PC-9 (cell line): ENCODE measurements around the gene TBC1D14. TPM values are rescaled to one million over a fixed set of nuclear protein-coding genes. Genes with fewer than 3 reads are reported as not detected.

ENCODE experiments used
- BruUV-seq: library from RNA; stranded (reverse); fragments of 400-500 nt; replicated peaks from 2 replicates; lab custom pipeline; 2021; lab: Mats Ljungman, UMichigan
- CTCF ChIA-PET: fragments of 300-600 bp; sonication (Branson Sonifier 250); formaldehyde crosslinking; loops from one replicate; lab custom pipeline; 2022; ENCODE audit warnings: antibody characterized with exemption; lab: Charles Lee
- POLR2A ChIA-PET: fragments of 300-600 bp; sonication (Branson Sonifier 250); formaldehyde crosslinking; loops from one replicate; lab custom pipeline; 2022; ENCODE audit warnings: antibody characterized with exemption; ENCODE audit not compliant: unreplicated experiment; lab: Charles Lee
- DNase-seq, 2 experiments: peaks; one replicate each; pipeline versions ENCODE4 v3.0.0 to v3.0.0-alpha.2; 2015 to 2022; ENCODE audit warnings: mixed read lengths in 1 of 2
- H2AFZ ChIP-seq: fragments of 200-600 bp; sonication (generic); 2 replicates; pipeline ENCODE4 v1.8.1; 2017; ENCODE audit warnings: antibody characterized with exemption
- H3F3A ChIP-seq: fragments of 200-600 bp; sonication (generic); 2 replicates; pipeline ENCODE4 v1.8.1; 2017; ENCODE audit warnings: antibody characterized with exemption, mild to moderate bottlenecking, low read depth; ENCODE audit not compliant: insufficient read depth
- H3K27ac ChIP-seq: fragments of 200-600 bp; sonication (generic); 2 replicates; pipeline ENCODE4 v1.6.1; 2016; ENCODE audit warnings: mixed run types
- H3K27me3 ChIP-seq: fragments of 200-600 bp; sonication (generic); 2 replicates; pipeline ENCODE4 v1.6.1; 2016; ENCODE audit warnings: low read depth, mixed run types; ENCODE audit not compliant: insufficient read depth
- H3K36me3 ChIP-seq: fragments of 200-600 bp; sonication (generic); 2 replicates; pipeline ENCODE4 v1.6.1; 2016; ENCODE audit warnings: low read depth, mixed run types
- H3K4me1 ChIP-seq: fragments of 200-600 bp; sonication (generic); replicated peaks from 2 replicates; pipeline ENCODE4 v1.6.1; 2016; ENCODE audit warnings: mixed run types; ENCODE audit not compliant: insufficient read depth
- H3K4me2 ChIP-seq: fragments of 200-600 bp; sonication (generic); 2 replicates; pipeline ENCODE4 v1.6.1; 2017; ENCODE audit warnings: mixed run types
- H3K4me3 ChIP-seq: fragments of 200-600 bp; sonication (generic); 2 replicates; pipeline ENCODE4 v1.6.1; 2016; ENCODE audit warnings: mixed run types
- H3K79me2 ChIP-seq: fragments of 200-600 bp; sonication (generic); 2 replicates; pipeline ENCODE4 v1.6.1; 2017; ENCODE audit warnings: low read depth, mixed run types
- H3K9me2 ChIP-seq: fragments of 200-600 bp; sonication (generic); 2 replicates; pipeline ENCODE4 v1.8.1; 2017; ENCODE audit warnings: mild to moderate bottlenecking; ENCODE audit not compliant: insufficient read depth
- H3K9me3 ChIP-seq: fragments of 200-600 bp; sonication (generic); 2 replicates; pipeline ENCODE4 v1.8.1; 2016; ENCODE audit warnings: low read depth; ENCODE audit not compliant: insufficient read depth
- H4K20me1 ChIP-seq: fragments of 200-600 bp; sonication (generic); 2 replicates; pipeline ENCODE4 v1.8.1; 2017; ENCODE audit not compliant: insufficient read depth
- EZH2 ChIP-seq: fragments of 200-600 bp; sonication (generic); IDR thresholded peaks from 2 replicates; pipeline ENCODE4 v1.8.0; 2017; ENCODE audit warnings: antibody characterized with exemption, low read depth
- intact Hi-C: fragments of 100-400 bp; cut with micrococcal nuclease; formaldehyde crosslinking; loops from one replicate; pipeline ENCODE4 v1.10.0; 2022; ENCODE audit not compliant: unreplicated experiment
- total RNA-seq: library from RNA; stranded (reverse); gene quantifications from 2 replicates; pipeline ENCODE4 v1.2.3, GENCODE V29; 2021
- TF ChIP-seq, protein P1 (sequence below): fragments of 200-600 bp; sonication (generic); conservative IDR thresholded peaks from 2 replicates; pipeline ENCODE4 v1.6.1; 2017; ENCODE audit warnings: mixed run types, antibody characterized with exemption, mild to moderate bottlenecking, moderate library complexity

Gene TBC1D14
- total RNA-seq, 1 experiment from 2014 or later: 46.2 TPM

DNA sequence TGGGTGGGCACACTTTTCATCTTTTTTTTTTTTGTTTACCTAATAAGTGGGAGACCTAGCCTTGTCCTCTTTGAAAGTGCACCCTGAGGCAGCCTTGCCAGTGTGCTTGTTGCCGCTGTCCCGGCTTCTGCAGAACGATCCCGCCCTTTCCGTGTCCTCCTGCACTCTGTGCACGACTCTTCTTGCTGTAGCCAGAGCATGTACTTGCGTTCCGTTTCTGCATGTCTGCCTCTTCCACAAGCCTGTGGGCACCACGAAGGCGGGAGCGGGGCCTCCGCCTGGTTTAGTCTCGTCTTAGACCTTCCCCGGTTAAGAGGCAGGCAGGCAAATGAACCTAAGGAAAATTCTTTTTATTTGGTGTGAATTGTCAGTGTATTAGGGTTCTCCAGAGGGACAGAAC is 32.6 kb upstream of the TBC1D14 start:
- H3K27me3 ChIP-seq: no peaks in the 10 kb centered on the region
- intact Hi-C loops: loop anchor here (10.0 kb wide), 1 partner anchor 322 kb away; no protein-coding TSS in a partner anchor
- ChIA-PET CTCF (no interaction called here), POLR2A (no interaction called here)
- no peak for TF ChIP-seq EZH2
- TF ChIP-seq, protein P1, sequence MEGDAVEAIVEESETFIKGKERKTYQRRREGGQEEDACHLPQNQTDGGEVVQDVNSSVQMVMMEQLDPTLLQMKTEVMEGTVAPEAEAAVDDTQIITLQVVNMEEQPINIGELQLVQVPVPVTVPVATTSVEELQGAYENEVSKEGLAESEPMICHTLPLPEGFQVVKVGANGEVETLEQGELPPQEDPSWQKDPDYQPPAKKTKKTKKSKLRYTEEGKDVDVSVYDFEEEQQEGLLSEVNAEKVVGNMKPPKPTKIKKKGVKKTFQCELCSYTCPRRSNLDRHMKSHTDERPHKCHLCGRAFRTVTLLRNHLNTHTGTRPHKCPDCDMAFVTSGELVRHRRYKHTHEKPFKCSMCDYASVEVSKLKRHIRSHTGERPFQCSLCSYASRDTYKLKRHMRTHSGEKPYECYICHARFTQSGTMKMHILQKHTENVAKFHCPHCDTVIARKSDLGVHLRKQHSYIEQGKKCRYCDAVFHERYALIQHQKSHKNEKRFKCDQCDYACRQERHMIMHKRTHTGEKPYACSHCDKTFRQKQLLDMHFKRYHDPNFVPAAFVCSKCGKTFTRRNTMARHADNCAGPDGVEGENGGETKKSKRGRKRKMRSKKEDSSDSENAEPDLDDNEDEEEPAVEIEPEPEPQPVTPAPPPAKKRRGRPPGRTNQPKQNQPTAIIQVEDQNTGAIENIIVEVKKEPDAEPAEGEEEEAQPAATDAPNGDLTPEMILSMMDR: no peak
- H3K27ac ChIP-seq: no peak overlapping the region
- H3K4me1 ChIP-seq: no peaks in the 10 kb centered on the region
- H3K4me3 ChIP-seq: no peak overlapping the region
- H3K9me2 ChIP-seq: no peaks in the 10 kb centered on the region
- H3K9me3 ChIP-seq: no peaks in the 10 kb centered on the region
- 0 out of 2 replicates have a peak, but pooled peaks cover 6% of the 10 kb centered on the region for H3K36me3 ChIP-seq
- no peak overlapping the region for H3K4me2 ChIP-seq
- no peak overlapping the region for H2AFZ ChIP-seq
- peaks cover 5% of the 10 kb centered on the region; the same call in 1 of the 2 replicates for H4K20me1 ChIP-seq
- no peak for DNase-seq
- H3K79me2 ChIP-seq: no peaks in the 10 kb centered on the region
- BruUV-seq: no TSS peak
- H3F3A ChIP-seq: no peaks in the 10 kb centered on the region; the same call in 1 of the 2 replicates

DNA sequence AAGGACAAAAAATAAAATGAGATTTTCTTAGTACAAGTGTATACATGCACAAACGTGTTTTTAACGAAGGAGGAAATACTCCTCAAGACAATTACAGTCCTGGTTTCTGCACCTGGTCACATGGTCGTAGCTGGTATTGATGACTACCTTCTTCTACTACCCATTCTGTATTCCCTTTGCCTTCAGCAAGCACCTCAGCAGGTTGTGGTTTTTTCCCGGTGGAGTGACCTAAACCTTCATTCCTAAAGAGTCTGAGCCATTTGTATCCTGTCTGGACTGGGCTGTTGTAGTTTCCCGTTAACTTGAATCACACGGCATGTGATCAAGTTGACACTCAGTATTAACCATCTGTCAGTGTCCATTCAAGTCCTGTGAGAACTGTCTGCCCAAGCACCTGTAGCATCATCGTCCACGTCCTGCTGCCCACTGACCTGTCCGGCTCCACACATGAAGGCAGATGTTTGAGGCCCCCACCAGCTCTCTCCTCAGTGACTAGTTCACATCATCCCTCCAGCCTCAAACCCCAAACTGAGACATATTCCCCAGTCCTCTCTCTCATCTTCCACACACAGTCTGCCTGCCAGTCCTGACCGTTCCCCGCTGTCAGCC is 31.1 kb upstream of the TBC1D14 start:
- DNase-seq: no peak
- no peaks in the 10 kb centered on the region for H3K9me3 ChIP-seq
- peaks cover 5% of the 10 kb centered on the region; the same call in 1 of the 2 replicates for H4K20me1 ChIP-seq
- no TSS peak for BruUV-seq
- CTCF ChIA-PET: no interaction called here
- H2AFZ ChIP-seq: no peak overlapping the region
- no peak overlapping the region for H3K4me2 ChIP-seq
- H3K4me1 ChIP-seq: no peaks in the 10 kb centered on the region
- no peak overlapping the region for H3K27ac ChIP-seq
- H3K4me3 ChIP-seq: no peak overlapping the region
- 0 out of 2 replicates have a peak, but pooled peaks cover 12% of the 10 kb centered on the region for H3K36me3 ChIP-seq
- no peak for TF ChIP-seq EZH2
- TF ChIP-seq, protein P1: no peak
- no peaks in the 10 kb centered on the region for H3K79me2 ChIP-seq
- H3K27me3 ChIP-seq: no peaks in the 10 kb centered on the region
- intact Hi-C loops: loop anchor here (10.0 kb wide), 1 partner anchor 324 kb away; no protein-coding TSS in a partner anchor
- no peaks in the 10 kb centered on the region for H3K9me2 ChIP-seq
- no peaks in the 10 kb centered on the region; the same call in 1 of the 2 replicates for H3F3A ChIP-seq
- POLR2A ChIA-PET: interaction anchor here (0.7 kb wide), 1 partner anchor 211 kb away, joined by 11 read pairs; no protein-coding TSS in a partner anchor

DNA sequence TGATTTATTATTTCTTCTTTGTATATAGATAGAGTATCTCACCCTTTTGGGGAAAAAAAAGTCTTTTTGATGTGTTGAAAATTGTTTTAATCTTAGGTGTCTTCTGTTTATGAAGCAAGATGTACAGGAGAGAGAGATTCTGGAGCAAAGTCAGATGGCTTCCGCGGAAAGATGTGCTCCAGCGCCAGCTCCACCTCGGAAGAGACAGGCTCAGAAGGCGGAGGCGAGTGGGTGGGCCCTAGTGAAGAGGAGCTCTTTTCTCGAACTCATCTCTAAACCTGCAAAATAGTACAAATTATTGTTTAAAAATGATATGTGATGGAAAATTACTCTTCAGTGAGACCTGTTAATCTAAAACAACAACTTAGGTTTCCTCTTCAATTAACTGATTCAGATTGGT is 28.9 kb upstream of the TBC1D14 start:
- Histone ChIP-seq H3F3A (no peaks in the 10 kb centered on the region), H3K4me1 (no peaks in the 10 kb centered on the region), H3K4me2 (no peak overlapping the region), H3K27me3 (no peaks in the 10 kb centered on the region), H3K9me3 (no peaks in the 10 kb centered on the region), H3K9me2 (no peaks in the 10 kb centered on the region), H3K79me2 (no peaks in the 10 kb centered on the region), H3K4me3 (no peak overlapping the region), H3K27ac (no peak overlapping the region), H2AFZ (no peak overlapping the region), H3K36me3 (0 out of 2 replicates have a peak, but pooled peaks cover 12% of the 10 kb centered on the region), H4K20me1 (no peaks in the 10 kb centered on the region)
- TF ChIP-seq EZH2: no peak
- TF ChIP-seq, protein P1: no peak
- ChIA-PET CTCF (no interaction called here), POLR2A (interaction anchor here (0.7 kb wide), 1 partner anchor 194 kb away, joined by 4 read pairs; no protein-coding TSS in a partner anchor)
- intact Hi-C loops: no loop called here
- DNase-seq: no peak
- BruUV-seq: no TSS peak
